ENCODE measurements around the gene MT3.

The MT3 gene

DNA sequence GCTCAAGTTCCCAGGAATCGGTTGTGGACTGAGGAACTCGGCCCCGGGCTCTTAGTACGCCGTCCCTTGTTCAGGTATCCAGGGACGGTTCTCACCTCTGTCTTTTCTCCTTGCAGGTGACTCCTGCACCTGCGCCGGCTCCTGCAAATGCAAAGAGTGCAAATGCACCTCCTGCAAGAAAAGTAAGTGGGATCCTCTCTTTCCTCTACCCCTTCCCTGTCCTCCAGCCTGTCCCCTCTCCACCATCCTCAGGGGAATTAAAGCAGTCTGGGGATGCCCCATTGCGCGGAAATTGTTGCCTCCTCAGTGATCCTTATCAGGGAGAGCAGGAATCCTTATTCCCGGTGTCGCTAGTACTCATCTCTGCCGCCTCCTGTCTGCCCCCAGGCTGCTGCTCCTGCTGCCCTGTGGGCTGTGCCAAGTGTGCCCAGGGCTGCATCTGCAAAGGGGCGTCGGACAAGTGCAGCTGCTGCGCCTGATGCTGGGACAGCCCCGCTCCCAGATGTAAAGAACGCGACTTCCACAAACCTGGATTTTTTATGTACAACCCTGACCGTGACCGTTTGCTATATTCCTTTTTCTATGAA lies 19.6 kb downstream of the MT3 start:
- Histone ChIP-seq H3K9me3 (ENCODE audit: insufficient read depth, low read depth, low read length) (no peaks in the 10 kb centered on the region), H3K9ac (ENCODE audit: low read depth, low read length, poor library complexity, severe bottlenecking) (peak overlapping the region; percentile 84), H3K4me3 (ENCODE audit: low read length, poor library complexity, severe bottlenecking) (peak overlapping the region; percentile 77), H3K9me2 (replicated peaks; ENCODE audit: low read depth, low read length) (no peaks in the 10 kb centered on the region), H3K27me3 (ENCODE audit: insufficient read depth, low read length, poor library complexity, severe bottlenecking) (no peaks in the 10 kb centered on the region), H3K4me2 (ENCODE audit: low read depth, low read length, poor library complexity, severe bottlenecking) (peak overlapping the region; percentile 86), H3K79me2 (ENCODE audit: insufficient read depth, low read length) (peaks cover 7% of the 10 kb centered on the region), H4K20me1 (ENCODE audit: insufficient read depth, low read length, poor library complexity, severe bottlenecking) (no peaks in the 10 kb centered on the region), H3K36me3 (ENCODE audit: insufficient read depth, low read length) (no peaks in the 10 kb centered on the region), H3F3A (ENCODE audit: low read depth) (no peaks in the 10 kb centered on the region), H3K4me1 (ENCODE audit: insufficient read depth, low read length, poor library complexity, severe bottlenecking) (peaks cover 19% of the 10 kb centered on the region), H2AFZ (ENCODE audit: low read length) (peak overlapping the region; percentile 89)
- TF ChIP-seq EZH2phosphoT487 (IDR thresholded peaks at IDR 0.05; ENCODE audit: borderline replicate concordance), result no peak
- TF ChIP-seq, protein P1, sequence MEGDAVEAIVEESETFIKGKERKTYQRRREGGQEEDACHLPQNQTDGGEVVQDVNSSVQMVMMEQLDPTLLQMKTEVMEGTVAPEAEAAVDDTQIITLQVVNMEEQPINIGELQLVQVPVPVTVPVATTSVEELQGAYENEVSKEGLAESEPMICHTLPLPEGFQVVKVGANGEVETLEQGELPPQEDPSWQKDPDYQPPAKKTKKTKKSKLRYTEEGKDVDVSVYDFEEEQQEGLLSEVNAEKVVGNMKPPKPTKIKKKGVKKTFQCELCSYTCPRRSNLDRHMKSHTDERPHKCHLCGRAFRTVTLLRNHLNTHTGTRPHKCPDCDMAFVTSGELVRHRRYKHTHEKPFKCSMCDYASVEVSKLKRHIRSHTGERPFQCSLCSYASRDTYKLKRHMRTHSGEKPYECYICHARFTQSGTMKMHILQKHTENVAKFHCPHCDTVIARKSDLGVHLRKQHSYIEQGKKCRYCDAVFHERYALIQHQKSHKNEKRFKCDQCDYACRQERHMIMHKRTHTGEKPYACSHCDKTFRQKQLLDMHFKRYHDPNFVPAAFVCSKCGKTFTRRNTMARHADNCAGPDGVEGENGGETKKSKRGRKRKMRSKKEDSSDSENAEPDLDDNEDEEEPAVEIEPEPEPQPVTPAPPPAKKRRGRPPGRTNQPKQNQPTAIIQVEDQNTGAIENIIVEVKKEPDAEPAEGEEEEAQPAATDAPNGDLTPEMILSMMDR (conservative IDR thresholded peaks at IDR 0.05; ENCODE audit: low read length), result no peak; the same call in 1 of the 2 replicates

DNA sequence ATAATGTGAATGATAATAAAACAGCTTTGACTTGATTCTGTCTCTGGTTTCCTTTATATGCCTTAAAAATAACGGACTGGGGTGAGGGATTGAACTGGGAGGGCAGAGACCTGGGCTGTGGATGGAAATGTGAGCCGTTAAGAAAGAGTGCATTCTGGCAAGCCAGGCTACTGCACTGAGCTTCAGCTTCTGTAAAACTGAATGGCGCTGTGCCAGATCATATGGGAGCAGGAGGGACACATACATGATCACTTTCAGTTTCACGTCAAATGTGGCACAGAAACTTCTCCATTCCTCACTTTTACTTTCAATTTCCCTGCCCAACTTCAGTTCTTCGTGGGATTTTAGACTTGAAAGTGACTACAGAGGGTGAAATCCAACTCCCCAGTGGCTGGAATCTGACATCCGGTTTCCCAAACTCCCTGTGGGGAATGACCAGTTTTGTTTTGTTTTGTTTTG lies 20.2 kb downstream of the MT3 start:
- Histone ChIP-seq H4K20me1 (ENCODE audit: insufficient read depth, low read length, poor library complexity, severe bottlenecking) (no peaks in the 10 kb centered on the region), H3K27me3 (ENCODE audit: insufficient read depth, low read length, poor library complexity, severe bottlenecking) (no peaks in the 10 kb centered on the region), H3K4me2 (ENCODE audit: low read depth, low read length, poor library complexity, severe bottlenecking) (peak overlapping the region; percentile 86), H3K9me3 (ENCODE audit: insufficient read depth, low read depth, low read length) (no peaks in the 10 kb centered on the region), H2AFZ (ENCODE audit: low read length) (peak overlapping the region; percentile 89), H3K4me3 (ENCODE audit: low read length, poor library complexity, severe bottlenecking) (peak overlapping the region; percentile 77), H3K9me2 (replicated peaks; ENCODE audit: low read depth, low read length) (no peaks in the 10 kb centered on the region), H3K9ac (ENCODE audit: low read depth, low read length, poor library complexity, severe bottlenecking) (peak overlapping the region; percentile 84), H3K4me1 (ENCODE audit: insufficient read depth, low read length, poor library complexity, severe bottlenecking) (peaks cover 19% of the 10 kb centered on the region), H3F3A (ENCODE audit: low read depth) (no peaks in the 10 kb centered on the region), H3K36me3 (ENCODE audit: insufficient read depth, low read length) (no peaks in the 10 kb centered on the region), H3K79me2 (ENCODE audit: insufficient read depth, low read length) (peaks cover 7% of the 10 kb centered on the region)
- TF ChIP-seq EZH2phosphoT487 (IDR thresholded peaks at IDR 0.05; ENCODE audit: borderline replicate concordance), result no peak
- TF ChIP-seq, protein P1 (conservative IDR thresholded peaks at IDR 0.05; ENCODE audit: low read length), result no peak

DNA sequence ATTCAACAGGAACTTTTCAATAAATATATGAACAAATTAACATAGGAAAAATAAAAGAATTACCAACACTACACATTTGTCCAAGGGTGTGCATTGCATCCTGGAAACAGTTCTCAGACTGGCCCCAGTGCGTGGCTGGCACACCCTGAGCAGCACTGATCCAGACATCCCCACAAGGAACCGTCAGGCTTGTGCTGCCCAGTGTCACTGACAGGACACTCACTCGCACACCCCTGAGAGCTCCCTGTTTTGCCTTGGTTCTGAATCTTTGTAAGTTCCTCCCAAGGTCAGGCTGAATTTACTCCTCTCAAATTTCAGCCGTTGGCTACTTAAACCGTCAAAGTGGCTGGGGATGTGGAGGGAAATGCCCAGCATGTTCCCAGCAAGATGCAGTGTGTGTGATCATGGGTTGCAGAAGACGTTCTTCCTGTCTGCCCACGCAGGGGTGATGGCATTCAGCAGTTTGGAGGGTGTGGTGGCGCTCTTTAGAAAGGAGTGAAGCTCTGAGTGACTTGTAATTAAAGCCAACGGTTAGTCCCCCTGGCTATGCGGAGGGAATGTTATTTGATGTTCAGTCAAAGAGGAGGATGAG lies 20.8 kb downstream of the MT3 start:
- Histone ChIP-seq H3K4me1 (ENCODE audit: insufficient read depth, low read length, poor library complexity, severe bottlenecking) (peaks cover 19% of the 10 kb centered on the region), H4K20me1 (ENCODE audit: insufficient read depth, low read length, poor library complexity, severe bottlenecking) (no peaks in the 10 kb centered on the region), H3K36me3 (ENCODE audit: insufficient read depth, low read length) (no peaks in the 10 kb centered on the region), H3K79me2 (ENCODE audit: insufficient read depth, low read length) (peaks cover 7% of the 10 kb centered on the region), H3F3A (ENCODE audit: low read depth) (no peaks in the 10 kb centered on the region), H2AFZ (ENCODE audit: low read length) (peak overlapping the region; percentile 89), H3K27me3 (ENCODE audit: insufficient read depth, low read length, poor library complexity, severe bottlenecking) (no peaks in the 10 kb centered on the region), H3K9me2 (replicated peaks; ENCODE audit: low read depth, low read length) (no peaks in the 10 kb centered on the region), H3K9ac (ENCODE audit: low read depth, low read length, poor library complexity, severe bottlenecking) (peak overlapping the region; percentile 84), H3K9me3 (ENCODE audit: insufficient read depth, low read depth, low read length) (no peaks in the 10 kb centered on the region), H3K4me3 (ENCODE audit: low read length, poor library complexity, severe bottlenecking) (peak overlapping the region; percentile 77), H3K4me2 (ENCODE audit: low read depth, low read length, poor library complexity, severe bottlenecking) (peak overlapping the region; percentile 86)
- no peak for TF ChIP-seq EZH2phosphoT487 (IDR thresholded peaks at IDR 0.05; ENCODE audit: borderline replicate concordance)
- TF ChIP-seq, protein P1 (conservative IDR thresholded peaks at IDR 0.05; ENCODE audit: low read length), result no peak
